Adrenal gland (tissue), 5 donors: ENCODE data around the gene BEST1.

Source experiments
- POLR2A ChIP-seq, 2 donors: fragments of 450-650 bp; IDR thresholded peaks; one replicate each; pipeline ENCODE4 v1.6.1; 2017; ENCODE audit warnings: antibody characterized with exemption in 2 of 2, mild to moderate bottlenecking in 2 of 2, moderate library complexity in 1 of 2
- TF ChIP-seq, protein P1 (sequence below), 6 experiments: fragments of 450-650 bp in 4 of 6; fragments of 200-600 bp in 2 of 6; sonication (generic) in 1 of 6; IDR thresholded peaks; 1 replicate in 5 of 6; 2 replicates in 1 of 6; pipeline versions ENCODE4 v1.5.1 to v1.8.0; 2016 to 2021; ENCODE audit warnings: antibody characterized with exemption in 6 of 6, mild to moderate bottlenecking in 2 of 6, moderate library complexity in 1 of 6
- donor health status: DM: no; HTN: no; CAD: no.

DNA sequence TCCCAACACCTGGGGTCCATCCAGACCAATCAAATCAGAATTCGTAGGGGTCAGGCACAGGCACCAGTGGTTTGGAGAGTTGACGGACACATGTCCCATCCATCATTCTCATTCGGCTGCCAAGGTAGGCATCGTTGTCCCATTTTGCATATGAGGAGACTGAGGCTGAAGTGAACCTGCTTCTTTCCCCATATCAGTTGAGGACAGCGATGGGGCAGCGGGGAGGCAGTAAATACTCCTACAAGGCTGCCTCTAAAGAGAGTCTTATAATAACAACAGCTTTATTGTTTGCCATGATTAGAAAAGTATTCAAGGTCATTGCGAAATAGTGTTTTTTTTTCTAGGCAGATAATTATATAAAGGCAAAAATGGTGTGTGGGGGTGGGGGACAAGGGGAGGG is 1.6 kb upstream of the BEST1 start:
- TF ChIP-seq, protein P1, sequence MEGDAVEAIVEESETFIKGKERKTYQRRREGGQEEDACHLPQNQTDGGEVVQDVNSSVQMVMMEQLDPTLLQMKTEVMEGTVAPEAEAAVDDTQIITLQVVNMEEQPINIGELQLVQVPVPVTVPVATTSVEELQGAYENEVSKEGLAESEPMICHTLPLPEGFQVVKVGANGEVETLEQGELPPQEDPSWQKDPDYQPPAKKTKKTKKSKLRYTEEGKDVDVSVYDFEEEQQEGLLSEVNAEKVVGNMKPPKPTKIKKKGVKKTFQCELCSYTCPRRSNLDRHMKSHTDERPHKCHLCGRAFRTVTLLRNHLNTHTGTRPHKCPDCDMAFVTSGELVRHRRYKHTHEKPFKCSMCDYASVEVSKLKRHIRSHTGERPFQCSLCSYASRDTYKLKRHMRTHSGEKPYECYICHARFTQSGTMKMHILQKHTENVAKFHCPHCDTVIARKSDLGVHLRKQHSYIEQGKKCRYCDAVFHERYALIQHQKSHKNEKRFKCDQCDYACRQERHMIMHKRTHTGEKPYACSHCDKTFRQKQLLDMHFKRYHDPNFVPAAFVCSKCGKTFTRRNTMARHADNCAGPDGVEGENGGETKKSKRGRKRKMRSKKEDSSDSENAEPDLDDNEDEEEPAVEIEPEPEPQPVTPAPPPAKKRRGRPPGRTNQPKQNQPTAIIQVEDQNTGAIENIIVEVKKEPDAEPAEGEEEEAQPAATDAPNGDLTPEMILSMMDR (IDR thresholded peaks at IDR 0.05): no peak
- no peak for TF ChIP-seq POLR2A (IDR thresholded peaks at IDR 0.05)
